GM18511 (cell line): ENCODE measurements around the gene STRIT1.
"Not testable (repeated sequence)": the region's sequence is repeated elsewhere in the genome, so short reads cannot be mapped to it uniquely, and the experiment has no call there.

ENCODE experiments used
- ATAC-seq: cut with Tn5 transposase; IDR thresholded peaks from one replicate; pipeline ENCODE4 v1.9.1; 2021; ENCODE audit warnings: mild to moderate bottlenecking, moderate library complexity; ENCODE audit not compliant: unreplicated experiment

Gene STRIT1

GRCh38 chr3:155274435-155274834 is 19.0 kb downstream of the STRIT1 start:
- not testable (repeated sequence) for ATAC-seq

- ATAC-seq: no peak
These were observed 22.2 kb downstream of the STRIT1 start for GRCh38 chr3:155271343-155271613.

DNA sequence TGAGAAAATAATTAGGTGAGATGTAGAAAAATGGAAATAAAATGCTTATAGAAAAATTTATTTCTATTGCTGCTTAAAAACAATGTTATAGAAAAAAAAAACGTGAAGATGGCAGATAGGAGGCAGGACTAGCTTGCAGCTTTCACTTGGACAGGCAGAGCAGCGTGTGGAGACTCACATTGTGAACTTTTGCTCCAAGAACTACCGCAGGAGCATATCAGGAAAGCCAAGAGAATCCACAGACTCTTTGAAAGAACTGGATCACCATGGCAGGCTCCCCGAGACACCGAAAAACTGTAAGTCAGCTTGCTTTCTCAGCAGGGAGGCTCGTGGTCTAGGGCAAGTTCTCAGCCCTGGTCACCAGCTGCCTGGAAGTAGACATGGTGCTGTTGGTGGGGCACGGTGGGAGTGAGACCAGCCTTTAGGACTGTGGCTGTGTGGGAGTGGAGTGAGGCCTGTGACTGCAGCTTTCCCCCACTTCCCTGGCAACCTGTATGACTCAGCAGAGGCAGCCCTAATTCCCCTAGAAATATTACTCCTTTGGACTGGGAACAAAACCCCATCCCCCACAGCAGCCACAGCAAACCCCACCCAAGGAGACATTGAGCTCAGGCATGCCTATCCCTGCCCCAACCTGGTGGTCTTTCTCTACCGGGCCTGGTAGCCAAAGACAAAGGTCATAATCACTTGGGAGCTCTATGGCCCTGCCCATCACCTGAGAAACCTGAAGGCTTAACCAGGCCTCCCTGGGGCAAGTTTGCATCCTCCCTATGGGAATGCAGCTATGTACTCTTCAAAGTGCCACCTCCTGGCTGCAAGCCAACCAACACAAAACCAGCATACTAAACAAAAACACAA is 22.8 kb downstream of the STRIT1 start:
- ATAC-seq: no peak

- no peak for ATAC-seq
These were observed 23.4 kb downstream of the STRIT1 start for GRCh38 chr3:155270063-155270462.

DNA sequence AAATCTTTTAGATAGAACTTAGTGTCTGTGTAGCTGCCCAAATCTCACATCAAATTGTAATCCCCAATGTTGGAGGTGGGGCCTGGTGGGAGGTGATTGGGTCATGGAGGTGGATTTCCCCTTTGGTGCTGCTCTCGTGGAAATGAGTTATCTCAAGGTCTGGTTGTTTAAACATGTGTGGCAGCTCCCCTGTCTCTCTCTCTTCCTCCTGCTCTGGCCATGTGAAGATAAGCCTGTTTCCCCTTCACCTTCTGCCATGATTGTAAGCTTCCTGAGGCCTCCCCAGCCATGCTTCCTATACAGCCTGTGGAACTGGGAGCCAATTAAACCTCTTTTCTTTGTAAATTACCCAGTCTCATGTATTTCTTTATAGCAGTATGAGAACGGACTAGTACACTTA is 30.6 kb downstream of the STRIT1 start:
- not testable (repeated sequence) for ATAC-seq

DNA sequence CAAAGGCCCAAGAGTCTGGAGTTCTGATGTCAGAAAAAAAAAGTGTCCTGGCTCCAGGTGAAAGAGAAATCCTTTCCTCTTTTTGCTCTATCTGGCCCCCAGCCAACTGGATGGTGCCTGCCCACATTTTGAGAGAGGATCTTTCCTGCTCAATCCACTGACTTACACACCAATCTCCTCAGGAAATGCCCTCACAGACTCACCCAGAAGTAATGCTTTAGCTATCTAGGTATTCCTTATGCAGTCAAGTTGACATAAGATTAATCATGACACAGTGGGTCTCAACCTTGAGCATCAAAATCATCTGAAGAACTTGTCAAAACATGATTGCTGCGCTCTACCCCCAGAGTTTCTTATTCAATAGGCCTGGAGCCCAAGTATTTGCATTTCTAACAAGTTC is 31.2 kb downstream of the STRIT1 start:
- ATAC-seq: no peak

DNA sequence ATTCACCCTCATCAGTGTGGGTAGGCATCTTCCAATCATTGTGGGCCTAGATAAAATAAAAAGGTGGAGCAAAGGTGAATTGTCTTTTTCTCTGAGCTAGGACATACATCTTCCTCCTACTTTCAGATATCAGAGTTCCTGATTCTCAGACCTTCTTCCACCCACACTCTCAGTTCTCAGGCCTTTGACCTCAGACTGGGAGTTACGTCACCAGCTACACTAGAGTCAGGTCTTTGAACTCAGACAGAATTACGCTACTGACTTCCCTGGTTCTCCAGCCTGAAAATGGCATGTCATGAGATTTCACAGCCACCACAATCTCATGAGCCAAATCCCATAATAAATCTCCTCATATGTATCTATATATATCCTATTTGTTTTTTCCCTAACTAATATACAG is 39.0 kb downstream of the STRIT1 start:
- ATAC-seq: no peak

GRCh38 chr3:155252535-155252934 is 40.9 kb downstream of the STRIT1 start:
- no peak for ATAC-seq

DNA sequence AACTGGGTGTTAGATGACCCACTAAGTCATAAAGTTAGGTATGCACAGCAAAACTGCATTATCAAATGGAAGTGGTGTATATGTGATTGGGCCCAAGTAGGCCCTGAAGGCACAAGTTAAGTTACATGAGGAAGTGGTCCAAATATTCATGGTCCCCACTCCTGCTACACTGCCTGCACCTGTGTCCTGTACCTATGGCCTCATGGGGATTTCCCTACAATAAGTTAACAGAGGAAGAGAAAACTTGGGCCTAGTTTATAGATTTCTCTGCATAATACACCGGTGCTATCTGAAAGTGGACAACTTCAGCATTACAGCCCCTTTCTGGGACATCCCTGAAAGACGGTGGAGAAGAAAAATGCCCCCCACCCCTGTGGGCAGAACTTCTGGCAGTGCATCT is 41.5 kb downstream of the STRIT1 start:
- ATAC-seq: no peak

- no peak for ATAC-seq
These were observed 44.8 kb downstream of the STRIT1 start for GRCh38 chr3:155248531-155249187.

DNA sequence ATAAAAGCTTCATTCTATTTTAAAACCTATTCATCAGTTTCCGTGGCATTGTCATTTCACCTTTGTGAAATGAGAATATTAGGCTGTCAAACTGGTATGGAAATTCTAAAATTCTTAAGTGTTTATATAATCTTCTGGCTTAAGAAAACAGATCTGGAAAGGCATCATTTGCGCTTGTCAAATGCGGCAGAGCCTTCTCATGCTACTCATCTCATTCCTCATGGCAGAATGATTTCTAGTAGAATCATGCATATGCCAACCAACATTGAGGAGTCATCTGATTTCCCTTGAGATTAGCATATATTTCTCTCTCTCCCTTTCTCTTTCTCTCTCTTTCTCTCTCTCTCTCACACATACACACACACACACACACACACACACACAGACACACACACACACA is 48.8 kb downstream of the STRIT1 start:
- no peak for ATAC-seq

DNA sequence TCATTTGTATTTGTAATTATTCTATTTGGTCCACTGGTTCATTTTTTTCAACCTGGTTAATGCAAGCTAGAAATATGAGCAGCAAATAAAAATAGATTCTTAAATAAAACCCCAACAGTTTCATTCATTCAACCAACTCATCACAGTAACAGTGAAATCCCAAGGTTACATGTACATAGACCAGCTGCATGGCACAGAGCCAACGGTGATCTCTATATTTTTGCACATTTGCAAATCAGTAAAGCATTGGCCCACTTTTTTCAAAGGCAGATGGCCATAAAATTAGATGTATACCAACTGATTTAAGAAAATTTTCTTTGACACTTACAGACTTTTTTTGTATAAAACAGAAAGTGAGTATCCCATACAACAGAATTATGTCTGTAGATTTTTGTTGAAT is 49.3 kb downstream of the STRIT1 start:
- ATAC-seq: no peak

DNA sequence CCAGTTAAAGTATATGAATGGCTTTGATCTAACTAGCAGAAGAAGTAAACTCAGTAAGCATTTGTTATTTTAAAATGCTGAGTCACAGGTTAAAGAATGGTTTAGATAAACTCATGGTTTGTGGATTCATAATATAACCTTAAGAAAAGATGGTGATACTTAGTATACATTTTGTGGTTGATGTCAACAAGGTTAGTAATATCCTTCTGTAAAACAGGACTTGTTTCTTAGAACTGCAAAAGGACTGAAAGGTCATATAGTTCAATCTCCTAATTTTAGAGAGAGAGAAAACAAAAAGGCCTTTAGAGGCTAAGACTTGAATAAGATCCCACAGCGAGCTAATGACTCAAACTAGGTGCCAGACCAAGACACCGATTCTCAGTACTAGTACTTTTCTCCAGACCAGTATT is 50.0 kb downstream of the STRIT1 start:
- peak; percentile 54 for ATAC-seq

DNA sequence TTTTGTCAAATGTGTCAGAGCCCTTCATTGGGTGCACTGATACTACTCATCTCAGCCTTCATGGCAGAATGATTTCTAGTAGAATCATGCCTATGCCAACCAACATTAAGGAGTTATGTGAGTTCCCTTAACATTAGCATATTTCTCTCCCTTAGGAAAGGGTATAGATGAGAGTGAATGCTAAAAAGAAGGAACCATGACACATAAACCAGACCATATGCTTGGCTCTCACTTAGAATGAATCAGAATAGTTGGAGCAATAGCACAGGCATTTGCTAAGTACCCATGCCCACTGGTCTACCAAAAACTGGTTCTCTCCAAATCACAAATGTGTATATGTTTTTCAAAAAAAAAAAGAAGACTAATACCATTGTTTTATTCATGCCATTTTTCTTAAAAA is 51.1 kb downstream of the STRIT1 start:
- no peak for ATAC-seq

DNA sequence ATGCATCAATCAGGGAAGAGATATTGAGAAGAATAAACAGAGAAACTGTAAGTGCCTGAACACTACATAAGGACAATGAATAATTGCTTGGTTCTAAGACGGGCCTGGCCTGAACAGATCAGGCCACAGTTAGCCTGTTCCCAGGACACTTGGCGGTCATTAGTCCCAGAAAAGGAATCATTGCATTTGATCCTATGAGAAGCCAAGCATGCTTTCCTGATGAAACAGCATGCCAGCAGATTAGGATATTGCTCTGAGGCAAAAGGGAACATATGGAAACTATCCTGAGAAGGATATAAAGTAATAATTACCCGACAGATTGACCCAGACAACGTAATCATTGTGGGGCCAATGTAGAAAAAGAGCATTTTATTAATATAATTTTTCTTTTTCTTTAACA is 51.9 kb downstream of the STRIT1 start:
- ATAC-seq: no peak
